Left ventricle myocardium inferior (tissue), 1 donor: Measurements from ENCODE around the gene ZBTB5. TPM values are rescaled to one million over a fixed set of nuclear protein-coding genes. Genes with fewer than 3 reads are reported as not detected.

Experiments used
- DNase-seq: peaks from one replicate; pipeline ENCODE4 v3.0.0-alpha.2; 2020
- H3K27ac ChIP-seq: fragments of 200-600 bp; replicated peaks from 2 replicates; pipeline ENCODE4 v1.8.0; 2021
- H3K27me3 ChIP-seq: fragments of 200-600 bp; 2 replicates; pipeline ENCODE4 v1.8.0; 2021; ENCODE audit warnings: low read depth
- H3K36me3 ChIP-seq: fragments of 200-600 bp; 2 replicates; pipeline ENCODE4 v1.8.0; 2021
- H3K4me1 ChIP-seq: fragments of 200-600 bp; 2 replicates; pipeline ENCODE4 v1.8.0; 2021
- H3K4me3 ChIP-seq: fragments of 200-600 bp; 2 replicates; pipeline ENCODE4 v1.8.0; 2021; ENCODE audit warnings: mild to moderate bottlenecking, moderate library complexity
- H3K9me3 ChIP-seq: fragments of 200-600 bp; replicated peaks from 2 replicates; pipeline ENCODE4 v1.8.0; 2021
- CTCF ChIP-seq: fragments of 200-600 bp; IDR thresholded peaks from 2 replicates; pipeline ENCODE4 v1.8.0; 2021; ENCODE audit warnings: antibody characterized with exemption, mild to moderate bottlenecking, borderline replicate concordance
- intact Hi-C: fragments of 100-400 bp; cut with micrococcal nuclease; formaldehyde crosslinking; loops from one replicate; pipeline ENCODE4 v1.11.0; 2022
- total RNA-seq: library from RNA; stranded (reverse); fragmentation: NEBNext Ultra II Directional; extraction: Animal tissue kit (Norgen Biotek cat#: 25700); gene quantifications from one replicate; pipeline ENCODE4 v1.2.1, GENCODE V29; 2021
- donor health status: DM: no; HTN: yes; CAD: no; lungs with severe emphysema.

The ZBTB5 gene
- total RNA-seq, 1 donor from 2014 or later: 4.9 TPM

DNA sequence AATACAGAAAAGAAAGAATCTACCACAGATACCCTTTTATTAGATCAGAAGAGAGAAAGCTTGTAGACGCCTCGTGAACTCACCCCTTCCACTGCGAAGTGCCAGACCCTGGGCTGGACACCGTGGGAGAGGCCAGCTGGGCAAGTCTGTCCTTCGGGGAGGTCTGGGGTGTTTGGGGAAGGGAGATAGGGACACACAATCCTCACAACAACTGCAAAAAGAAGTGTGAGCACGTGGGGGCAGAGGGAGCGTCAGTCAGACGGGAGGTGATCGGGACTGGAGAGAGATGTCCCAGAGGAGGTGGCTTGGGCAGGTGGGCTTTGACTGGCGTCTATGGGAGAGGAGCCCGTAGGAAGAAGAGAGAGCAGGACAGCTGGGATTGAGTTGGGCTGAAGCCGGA is 70.0 kb downstream of the ZBTB5 start:
- no peak for DNase-seq
- no peaks in the 10 kb centered on the region for H3K36me3 ChIP-seq
- no peaks in the 10 kb centered on the region for H3K27me3 ChIP-seq
- intact Hi-C loops: no loop called here
- H3K27ac ChIP-seq: no peak overlapping the region
- H3K4me3 ChIP-seq: no peak overlapping the region
- H3K9me3 ChIP-seq: no peaks in the 10 kb centered on the region
- TF ChIP-seq CTCF: no peak
- H3K4me1 ChIP-seq: no peaks in the 10 kb centered on the region

GRCh38 chr9:37392272-37392671 is 73.0 kb downstream of the ZBTB5 start:
- H3K27ac ChIP-seq: no peak overlapping the region
- no peak for DNase-seq
- no peak for TF ChIP-seq CTCF
- no peak overlapping the region for H3K4me3 ChIP-seq
- H3K36me3 ChIP-seq: no peaks in the 10 kb centered on the region
- H3K9me3 ChIP-seq: no peaks in the 10 kb centered on the region
- intact Hi-C loops: no loop called here
- no peaks in the 10 kb centered on the region for H3K4me1 ChIP-seq
- no peaks in the 10 kb centered on the region for H3K27me3 ChIP-seq

- Histone ChIP-seq H3K36me3 (no peaks in the 10 kb centered on the region), H3K9me3 (no peaks in the 10 kb centered on the region), H3K27ac (no peak overlapping the region), H3K4me3 (no peak overlapping the region), H3K4me1 (no peaks in the 10 kb centered on the region), H3K27me3 (no peaks in the 10 kb centered on the region)
- TF ChIP-seq CTCF: peak; percentile 27
- no peak for DNase-seq
- intact Hi-C loops: no loop called here
Observed at GRCh38 chr9:37390759-37391158, 74.5 kb downstream of the ZBTB5 start.

Other genes starting within 250 kb of the ZBTB5 start
- gene GRHPR, start 42.8 kb downstream of the ZBTB5 start, total RNA-seq: 104 TPM
- 15.8 TPM for gene POLR1E, start 20.5 kb upstream of the ZBTB5 start, total RNA-seq
- gene FBXO10, start 110.9 kb upstream of the ZBTB5 start, total RNA-seq: 6.7 TPM
- gene TOMM5, start 127.1 kb upstream of the ZBTB5 start, total RNA-seq: 56.4 TPM
- gene FRMPD1, start 185.5 kb upstream of the ZBTB5 start, total RNA-seq: 1.1 TPM